22Rv1 (cell line): Measurements from ENCODE around the gene DET1.

Source experiments
- H3K27ac ChIP-seq: fragments of 450-650 bp; 2 replicates; pipeline ENCODE4 v1.5.1; 2017
- ZFX ChIP-seq: fragments of 450-650 bp; IDR thresholded peaks from 2 replicates; pipeline ENCODE4 v1.6.1; 2017; ENCODE audit warnings: antibody characterized with exemption, borderline replicate concordance
- TF ChIP-seq, protein P1 (sequence below): fragments of 450-650 bp; IDR thresholded peaks from 2 replicates; pipeline ENCODE4 v1.5.1; 2017; ENCODE audit warnings: mild to moderate bottlenecking

DET1 gene

GRCh38 chr15:88506628-88507027 lies 39.9 kb downstream of the DET1 start:
- TF ChIP-seq, protein P1, sequence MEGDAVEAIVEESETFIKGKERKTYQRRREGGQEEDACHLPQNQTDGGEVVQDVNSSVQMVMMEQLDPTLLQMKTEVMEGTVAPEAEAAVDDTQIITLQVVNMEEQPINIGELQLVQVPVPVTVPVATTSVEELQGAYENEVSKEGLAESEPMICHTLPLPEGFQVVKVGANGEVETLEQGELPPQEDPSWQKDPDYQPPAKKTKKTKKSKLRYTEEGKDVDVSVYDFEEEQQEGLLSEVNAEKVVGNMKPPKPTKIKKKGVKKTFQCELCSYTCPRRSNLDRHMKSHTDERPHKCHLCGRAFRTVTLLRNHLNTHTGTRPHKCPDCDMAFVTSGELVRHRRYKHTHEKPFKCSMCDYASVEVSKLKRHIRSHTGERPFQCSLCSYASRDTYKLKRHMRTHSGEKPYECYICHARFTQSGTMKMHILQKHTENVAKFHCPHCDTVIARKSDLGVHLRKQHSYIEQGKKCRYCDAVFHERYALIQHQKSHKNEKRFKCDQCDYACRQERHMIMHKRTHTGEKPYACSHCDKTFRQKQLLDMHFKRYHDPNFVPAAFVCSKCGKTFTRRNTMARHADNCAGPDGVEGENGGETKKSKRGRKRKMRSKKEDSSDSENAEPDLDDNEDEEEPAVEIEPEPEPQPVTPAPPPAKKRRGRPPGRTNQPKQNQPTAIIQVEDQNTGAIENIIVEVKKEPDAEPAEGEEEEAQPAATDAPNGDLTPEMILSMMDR, result no peak
- TF ChIP-seq ZFX, result no peak

DNA sequence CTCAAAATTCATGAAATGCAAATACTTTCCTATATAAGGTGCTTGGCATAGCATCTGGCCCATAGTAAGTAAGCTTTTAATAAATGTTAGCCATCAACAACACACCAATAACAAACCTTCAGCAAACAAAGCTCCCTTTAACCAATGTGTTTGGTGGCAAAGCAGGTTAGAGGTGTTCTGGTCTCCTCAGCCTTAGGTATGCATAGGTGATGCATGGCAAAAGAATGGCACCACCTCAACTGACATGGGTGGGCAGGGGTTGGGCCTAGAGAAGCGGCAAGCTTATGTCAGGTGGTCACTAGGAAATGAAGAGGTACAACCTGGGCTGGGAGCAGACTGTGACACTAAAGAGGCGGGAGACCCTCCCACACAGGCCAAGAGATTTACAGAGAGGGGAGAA lies 40.8 kb downstream of the DET1 start:
- no peak overlapping the region for H3K27ac ChIP-seq
- TF ChIP-seq, protein P1, result no peak
- no peak for TF ChIP-seq ZFX

More at GRCh38 chr15:88506628-88507027, 39.9 kb downstream of the DET1 start:
- H3K27ac ChIP-seq, result no peak overlapping the region

DNA sequence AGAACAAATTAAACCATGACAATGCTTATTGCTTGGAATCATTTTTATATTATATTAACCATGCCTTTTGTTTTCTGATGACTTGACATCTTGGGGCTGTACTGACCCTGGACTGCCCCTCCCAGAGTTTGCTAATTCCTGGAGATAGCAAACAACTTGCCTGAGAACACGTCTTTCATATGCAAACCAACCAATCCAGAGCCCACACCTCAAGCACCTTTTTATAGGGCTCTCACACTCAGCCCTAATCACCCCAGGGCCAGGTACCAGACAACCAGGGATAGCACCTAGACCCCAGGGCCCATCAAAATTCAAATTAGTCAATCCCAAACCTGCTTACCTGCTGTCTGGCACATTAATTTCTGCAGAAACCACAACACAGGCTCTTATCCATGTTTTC lies 42.0 kb downstream of the DET1 start:
- TF ChIP-seq, protein P1, result no peak
- TF ChIP-seq ZFX, result no peak

GRCh38 chr15:88498996-88499395 lies 47.5 kb downstream of the DET1 start:
- no peak for TF ChIP-seq ZFX
- TF ChIP-seq, protein P1, result no peak
- H3K27ac ChIP-seq, result no peak overlapping the region

More for the DNA sequence above, 42.0 kb downstream of the DET1 start:
- H3K27ac ChIP-seq, result no peak overlapping the region

DNA sequence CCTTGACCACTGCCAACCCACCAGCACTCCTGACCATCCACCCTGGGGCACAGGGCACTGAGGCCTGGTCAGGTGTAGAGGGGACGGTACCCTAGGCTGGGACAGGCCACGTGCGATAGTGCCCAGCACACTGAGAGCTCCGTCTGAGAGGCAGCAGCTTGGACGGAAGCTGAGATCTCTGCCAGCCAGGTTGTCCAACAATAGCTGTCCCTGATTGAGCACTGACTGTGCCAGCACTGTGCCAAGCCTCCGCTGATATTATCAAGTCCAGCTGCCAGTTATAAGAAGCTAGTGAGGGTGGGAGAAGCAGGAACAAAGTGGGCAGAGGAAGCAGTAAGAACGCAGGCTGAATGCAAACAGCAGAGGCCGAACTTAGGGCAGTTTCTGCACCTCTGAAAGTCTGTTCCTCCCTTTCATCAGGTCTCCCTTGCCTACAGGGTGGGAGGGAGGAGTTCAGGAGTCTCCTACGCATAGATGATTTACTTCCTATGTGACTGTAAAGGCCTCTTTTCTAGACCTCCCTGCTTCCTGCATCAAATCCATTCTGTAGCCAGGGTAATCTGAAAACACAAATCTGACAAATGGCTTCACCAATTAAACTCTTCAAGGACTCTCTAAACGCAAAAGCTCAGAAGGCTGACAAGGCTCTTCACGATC lies 49.2 kb downstream of the DET1 start:
- H3K27ac ChIP-seq, result no peak overlapping the region
- TF ChIP-seq ZFX, result no peak
- TF ChIP-seq, protein P1, result no peak

GRCh38 chr15:88493844-88494243 lies 52.6 kb downstream of the DET1 start:
- no peak overlapping the region for H3K27ac ChIP-seq
- no peak for TF ChIP-seq ZFX
- TF ChIP-seq, protein P1, result no peak

DNA sequence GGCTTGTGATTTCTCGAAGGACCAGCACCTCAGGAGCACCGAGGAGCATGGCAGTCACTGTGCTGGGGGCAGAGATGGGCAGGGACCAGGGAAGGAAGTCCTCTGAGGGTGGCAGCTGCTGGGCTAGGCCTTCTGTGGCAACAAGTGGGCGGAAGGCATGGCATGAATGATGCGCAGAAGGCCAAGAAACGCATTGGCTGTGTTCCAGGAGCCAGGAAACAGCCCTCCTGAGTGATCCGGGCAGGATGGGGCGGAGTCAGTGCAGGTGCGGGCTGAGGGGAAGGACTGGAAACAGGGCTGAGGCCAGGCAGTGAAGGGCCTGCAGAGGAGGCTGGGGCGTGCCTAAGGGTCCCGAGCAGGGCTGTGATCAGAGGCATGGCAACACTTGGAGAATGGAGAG lies 55.3 kb downstream of the DET1 start:
- H3K27ac ChIP-seq, result no peak overlapping the region
- TF ChIP-seq ZFX, result no peak
- TF ChIP-seq, protein P1, result no peak
